Stimulated activated CD4-positive, alpha-beta T cell treated with anti-CD3 and anti-CD28 coated beads, TNF-alpha, amount 100 ng/mL, for 4 hours (primary cell): Measurements from ENCODE around the gene AGO1.
"Not testable (repeated sequence)": the region's sequence is repeated elsewhere in the genome, so short reads cannot be mapped to it uniquely, and the experiment has no call there.

Experiments used
- DNase-seq, 3 experiments: peaks; one replicate each; pipeline ENCODE4 v3.0.0-alpha.2; 2020; ENCODE audit warnings: low read depth in 3 of 3

AGO1 gene

GRCh38 chr1:35972631-35973030, 89.6 kb downstream of the AGO1 start:
- not testable (repeated sequence) for DNase-seq

- DNase-seq = no peak
Measured at GRCh38 chr1:35980090-35980489, 97.1 kb downstream of the AGO1 start.
